IMR-90 (cell line): ENCODE data around the gene RHBDF2.

ENCODE experiments used
- BHLHE40 ChIP-seq: fragments of 150-350 bp; IDR thresholded peaks from 2 replicates; pipeline ENCODE4 v1.6.1; 2016; ENCODE audit warnings: mild to moderate bottlenecking, low read depth, low read length
- CEBPB ChIP-seq: IDR thresholded peaks from 2 replicates; pipeline ENCODE4 v1.6.1; 2012; ENCODE audit warnings: low read depth, low read length, improper control_type of control experiment
- CHD1 ChIP-seq: IDR thresholded peaks from 2 replicates; pipeline ENCODE4 v1.6.1; 2012; ENCODE audit warnings: low read depth, low read length, improper control_type of control experiment
- ELK1 ChIP-seq: fragments of 150-350 bp; IDR thresholded peaks from 2 replicates; pipeline ENCODE4 v1.6.1; 2016; ENCODE audit warnings: low read depth, mild to moderate bottlenecking, low read length, moderate library complexity, borderline replicate concordance
- MAZ ChIP-seq: IDR thresholded peaks from 2 replicates; pipeline ENCODE4 v1.6.1; 2012; ENCODE audit warnings: low read depth, mild to moderate bottlenecking, low read length, improper control_type of control experiment, moderate library complexity, borderline replicate concordance
- NFE2L2 ChIP-seq: fragments of 150-350 bp; IDR thresholded peaks from 2 replicates; pipeline ENCODE4 v1.6.1; 2016; ENCODE audit warnings: low read depth, mild to moderate bottlenecking, low read length
- POLR2A ChIP-seq: IDR thresholded peaks from 2 replicates; pipeline ENCODE4 v1.6.1; 2012; ENCODE audit warnings: mild to moderate bottlenecking, low read depth, low read length
- RAD21 ChIP-seq: IDR thresholded peaks from 2 replicates; pipeline ENCODE4 v1.6.1; 2012; ENCODE audit warnings: low read length, improper control_type of control experiment
- RCOR1 ChIP-seq: IDR thresholded peaks from 2 replicates; pipeline ENCODE4 v1.6.1; 2012; ENCODE audit warnings: mild to moderate bottlenecking, low read length, improper control_type of control experiment; ENCODE audit not compliant: insufficient replicate concordance
- RFX5 ChIP-seq: IDR thresholded peaks from 2 replicates; pipeline ENCODE4 v1.8.0; 2012; ENCODE audit warnings: low read depth, mild to moderate bottlenecking, low read length, moderate library complexity
- SMC3 ChIP-seq: fragments of 150-350 bp; IDR thresholded peaks from 2 replicates; pipeline ENCODE4 v1.6.1; 2016; ENCODE audit warnings: low read depth, mild to moderate bottlenecking, antibody characterized with exemption, low read length, moderate library complexity
- USF2 ChIP-seq: fragments of 150-350 bp; IDR thresholded peaks from 2 replicates; pipeline ENCODE4 v1.6.1; 2017; ENCODE audit warnings: mild to moderate bottlenecking, antibody characterized with exemption, low read length, low read depth
- TF ChIP-seq, protein P1 (sequence below): conservative IDR thresholded peaks from 2 replicates; pipeline ENCODE4 v1.5.1; 2012; ENCODE audit warnings: mild to moderate bottlenecking, low read depth, low read length, improper control_type of control experiment

GRCh38 chr17:76495663-76496400 lies 5.4 kb downstream of the RHBDF2 start:
- TF ChIP-seq, protein P1, sequence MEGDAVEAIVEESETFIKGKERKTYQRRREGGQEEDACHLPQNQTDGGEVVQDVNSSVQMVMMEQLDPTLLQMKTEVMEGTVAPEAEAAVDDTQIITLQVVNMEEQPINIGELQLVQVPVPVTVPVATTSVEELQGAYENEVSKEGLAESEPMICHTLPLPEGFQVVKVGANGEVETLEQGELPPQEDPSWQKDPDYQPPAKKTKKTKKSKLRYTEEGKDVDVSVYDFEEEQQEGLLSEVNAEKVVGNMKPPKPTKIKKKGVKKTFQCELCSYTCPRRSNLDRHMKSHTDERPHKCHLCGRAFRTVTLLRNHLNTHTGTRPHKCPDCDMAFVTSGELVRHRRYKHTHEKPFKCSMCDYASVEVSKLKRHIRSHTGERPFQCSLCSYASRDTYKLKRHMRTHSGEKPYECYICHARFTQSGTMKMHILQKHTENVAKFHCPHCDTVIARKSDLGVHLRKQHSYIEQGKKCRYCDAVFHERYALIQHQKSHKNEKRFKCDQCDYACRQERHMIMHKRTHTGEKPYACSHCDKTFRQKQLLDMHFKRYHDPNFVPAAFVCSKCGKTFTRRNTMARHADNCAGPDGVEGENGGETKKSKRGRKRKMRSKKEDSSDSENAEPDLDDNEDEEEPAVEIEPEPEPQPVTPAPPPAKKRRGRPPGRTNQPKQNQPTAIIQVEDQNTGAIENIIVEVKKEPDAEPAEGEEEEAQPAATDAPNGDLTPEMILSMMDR: no peak
- TF ChIP-seq SMC3 (no peak), RCOR1 (no peak), POLR2A (no peak), MAZ (no peak), RAD21 (no peak), BHLHE40 (no peak), ELK1 (no peak), RFX5 (no peak), CEBPB (no peak), CHD1 (no peak), USF2 (no peak), NFE2L2 (no peak)
